ENCODE results near the gene PVR.
"Not testable (repeated sequence)": the region's sequence is repeated elsewhere in the genome, so short reads cannot be mapped to it uniquely, and the experiment has no call there.

PVR gene, protein sequence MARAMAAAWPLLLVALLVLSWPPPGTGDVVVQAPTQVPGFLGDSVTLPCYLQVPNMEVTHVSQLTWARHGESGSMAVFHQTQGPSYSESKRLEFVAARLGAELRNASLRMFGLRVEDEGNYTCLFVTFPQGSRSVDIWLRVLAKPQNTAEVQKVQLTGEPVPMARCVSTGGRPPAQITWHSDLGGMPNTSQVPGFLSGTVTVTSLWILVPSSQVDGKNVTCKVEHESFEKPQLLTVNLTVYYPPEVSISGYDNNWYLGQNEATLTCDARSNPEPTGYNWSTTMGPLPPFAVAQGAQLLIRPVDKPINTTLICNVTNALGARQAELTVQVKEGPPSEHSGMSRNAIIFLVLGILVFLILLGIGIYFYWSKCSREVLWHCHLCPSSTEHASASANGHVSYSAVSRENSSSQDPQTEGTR

DNA sequence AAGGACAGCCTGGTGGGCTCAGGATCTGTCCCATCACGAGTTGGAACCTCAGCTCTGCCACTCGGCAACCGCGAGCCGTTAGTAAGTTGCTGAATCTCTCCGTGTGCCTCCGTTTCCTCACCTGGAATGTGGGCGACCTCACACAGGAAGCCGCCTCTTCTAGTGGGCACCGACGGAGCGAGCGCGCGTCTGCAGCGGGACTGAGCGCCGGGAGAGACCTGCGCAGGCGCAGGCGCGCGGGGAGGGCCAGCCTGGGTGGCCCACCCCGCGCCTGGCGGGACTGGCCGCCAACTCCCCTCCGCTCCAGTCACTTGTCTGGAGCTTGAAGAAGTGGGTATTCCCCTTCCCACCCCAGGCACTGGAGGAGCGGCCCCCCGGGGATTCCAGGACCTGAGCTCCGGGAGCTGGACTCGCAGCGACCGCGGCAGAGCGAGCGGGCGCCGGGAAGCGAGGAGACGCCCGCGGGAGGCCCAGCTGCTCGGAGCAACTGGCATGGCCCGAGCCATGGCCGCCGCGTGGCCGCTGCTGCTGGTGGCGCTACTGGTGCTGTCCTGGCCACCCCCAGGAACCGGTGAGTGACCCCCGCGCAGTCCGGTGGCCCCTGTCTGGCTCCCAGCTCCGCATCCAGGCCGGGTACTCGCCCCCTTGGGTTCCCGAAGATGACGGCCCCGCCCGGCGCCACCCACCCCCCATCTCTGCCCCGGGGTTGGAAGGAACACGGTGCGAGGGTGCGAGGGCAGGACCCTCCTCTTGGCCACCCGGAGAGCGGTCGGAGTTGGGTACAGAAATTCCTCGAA is at the start of gene PVR:
TSS of gene PVR (plus strand) at position 306 of the 797 bp plus-strand sequence. CDS start at position 493, 187 bp downstream.
- no peak for DNase-seq (ENCODE audit: low read depth)

DNA sequence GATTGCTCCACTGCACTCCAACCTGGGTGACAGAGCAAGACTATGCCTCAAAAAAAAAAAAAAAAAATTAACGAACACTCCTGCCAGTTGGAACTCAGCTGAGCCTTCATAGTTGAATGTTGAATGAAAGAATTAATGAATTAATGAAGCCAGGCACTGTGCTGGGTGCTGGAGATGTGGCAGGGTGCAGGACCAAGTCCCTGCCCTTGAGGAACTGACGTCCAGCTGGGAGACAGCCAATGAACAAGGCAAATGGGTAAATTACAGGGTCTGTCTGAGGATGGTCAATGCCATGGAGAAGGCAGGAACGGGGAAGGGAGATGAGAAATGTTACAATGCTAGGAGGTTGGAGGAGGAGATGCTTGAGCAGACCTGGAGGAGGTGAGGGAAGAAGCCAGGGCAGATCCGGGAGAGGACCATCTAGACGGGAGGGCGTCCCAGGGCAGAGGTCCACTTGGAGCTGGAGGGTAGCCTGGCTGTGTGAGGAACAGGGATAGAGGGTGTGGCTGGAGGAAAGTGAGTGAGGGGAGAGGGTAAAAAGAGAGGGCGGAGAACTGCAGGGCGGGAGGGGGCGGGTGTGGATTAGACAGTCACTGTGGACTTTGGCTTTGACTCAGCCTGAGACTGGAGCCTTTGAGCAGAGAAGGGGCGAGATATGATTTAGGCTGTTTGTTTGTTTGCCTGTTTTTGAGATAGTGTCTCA is 47.1 kb upstream of the PVR start:
- no peak for DNase-seq (ENCODE audit: low read depth)

DNA sequence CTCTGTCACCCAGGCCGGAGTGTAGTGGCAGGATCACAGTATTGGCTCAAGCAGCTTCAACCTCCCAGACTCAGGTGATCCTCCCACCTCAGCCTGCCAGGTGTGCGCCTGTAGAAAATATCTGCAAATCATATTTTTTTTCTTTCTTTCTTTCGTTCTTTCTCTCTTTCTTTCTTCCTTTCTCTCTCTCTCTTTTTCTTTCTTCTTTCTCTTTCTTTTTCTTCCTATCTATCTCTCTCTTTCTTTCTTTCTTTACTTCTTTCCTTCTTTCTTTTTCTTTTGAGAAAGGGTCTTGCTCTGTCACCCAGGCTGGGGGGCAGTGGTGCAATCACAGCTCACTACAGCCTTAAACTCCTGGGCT is 46.6 kb upstream of the PVR start:
- DNase-seq (ENCODE audit: low read depth) = no peak

DNA sequence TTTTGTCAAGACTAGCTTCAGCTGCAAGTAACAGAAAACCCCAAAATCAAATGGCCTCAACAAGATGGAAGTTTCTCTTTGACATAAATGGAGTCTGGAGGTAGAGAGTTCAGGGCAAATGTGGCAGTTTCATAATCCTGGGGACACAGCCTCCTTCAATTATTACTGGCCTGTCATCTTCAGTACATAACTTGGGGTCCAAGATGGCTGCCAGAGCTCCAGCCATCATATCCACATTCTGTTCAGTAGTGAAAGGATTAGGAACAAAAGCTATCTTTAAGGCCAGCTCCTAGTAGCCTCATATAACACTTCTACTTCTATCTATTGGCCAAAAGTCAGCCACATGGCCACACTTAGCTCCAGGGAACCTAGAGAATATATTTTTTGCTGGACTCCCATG is 45.4 kb upstream of the PVR start:
- DNase-seq (ENCODE audit: low read depth) = no peak

DNA sequence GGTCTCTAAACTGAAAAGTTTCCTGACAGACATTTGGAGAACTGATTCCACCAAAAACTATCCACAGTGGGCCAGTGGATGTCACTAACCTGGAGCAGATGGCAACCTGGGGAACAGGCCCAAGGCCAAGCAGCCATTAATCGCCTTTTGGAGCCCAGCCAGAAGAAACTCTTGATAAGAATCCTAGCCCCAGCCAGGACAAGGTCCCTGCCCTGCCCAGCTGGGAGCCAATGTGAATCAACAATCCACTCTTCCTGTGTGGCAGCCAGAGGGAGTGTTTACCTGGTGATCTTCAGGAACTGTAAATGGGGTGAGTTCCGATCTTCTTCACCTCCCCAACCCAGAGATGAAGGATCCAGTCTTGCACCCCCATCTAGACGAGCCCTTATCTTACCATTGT is 44.8 kb upstream of the PVR start:
- no peak for DNase-seq (ENCODE audit: low read depth)

DNA sequence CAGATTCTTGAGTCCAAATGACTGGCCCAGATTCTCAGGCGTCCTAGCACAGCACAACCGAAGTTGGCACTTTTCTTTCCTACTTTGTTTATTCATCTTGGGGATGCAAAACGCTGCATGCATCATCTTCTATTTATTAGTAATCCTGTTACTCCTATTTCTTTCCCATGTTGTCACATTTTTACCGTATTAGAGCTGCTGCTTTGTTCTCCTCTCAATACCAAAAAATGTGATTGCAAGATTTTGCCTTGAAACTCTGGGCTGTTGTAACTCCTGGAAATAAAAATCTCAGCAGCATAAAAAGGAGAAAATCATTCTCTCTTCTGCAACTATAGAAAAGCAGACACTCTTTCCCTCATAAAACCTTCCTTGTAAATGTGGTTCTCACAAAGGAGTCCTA is 43.2 kb upstream of the PVR start:
- DNase-seq (ENCODE audit: low read depth) = no peak

DNA sequence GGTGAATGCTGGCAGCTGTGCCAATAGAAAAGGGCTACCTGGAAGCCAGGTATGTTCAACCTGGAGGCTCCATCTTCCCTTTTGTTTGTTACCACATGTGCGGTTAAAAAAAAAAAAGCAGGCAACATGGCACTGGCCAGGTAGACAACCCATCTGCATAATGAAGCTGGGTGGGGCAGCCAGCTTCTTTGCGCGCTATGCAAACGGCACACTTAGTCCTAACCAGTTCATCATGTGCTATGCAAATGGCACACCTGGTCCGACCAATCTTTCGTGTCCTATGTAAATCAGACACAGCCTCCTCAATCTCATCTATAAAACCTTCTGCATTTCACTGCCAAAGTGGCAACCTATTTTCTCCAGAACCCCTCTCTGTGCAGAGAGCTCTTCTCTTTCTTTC is 41.6 kb upstream of the PVR start:
- DNase-seq (ENCODE audit: low read depth) = no peak

DNA sequence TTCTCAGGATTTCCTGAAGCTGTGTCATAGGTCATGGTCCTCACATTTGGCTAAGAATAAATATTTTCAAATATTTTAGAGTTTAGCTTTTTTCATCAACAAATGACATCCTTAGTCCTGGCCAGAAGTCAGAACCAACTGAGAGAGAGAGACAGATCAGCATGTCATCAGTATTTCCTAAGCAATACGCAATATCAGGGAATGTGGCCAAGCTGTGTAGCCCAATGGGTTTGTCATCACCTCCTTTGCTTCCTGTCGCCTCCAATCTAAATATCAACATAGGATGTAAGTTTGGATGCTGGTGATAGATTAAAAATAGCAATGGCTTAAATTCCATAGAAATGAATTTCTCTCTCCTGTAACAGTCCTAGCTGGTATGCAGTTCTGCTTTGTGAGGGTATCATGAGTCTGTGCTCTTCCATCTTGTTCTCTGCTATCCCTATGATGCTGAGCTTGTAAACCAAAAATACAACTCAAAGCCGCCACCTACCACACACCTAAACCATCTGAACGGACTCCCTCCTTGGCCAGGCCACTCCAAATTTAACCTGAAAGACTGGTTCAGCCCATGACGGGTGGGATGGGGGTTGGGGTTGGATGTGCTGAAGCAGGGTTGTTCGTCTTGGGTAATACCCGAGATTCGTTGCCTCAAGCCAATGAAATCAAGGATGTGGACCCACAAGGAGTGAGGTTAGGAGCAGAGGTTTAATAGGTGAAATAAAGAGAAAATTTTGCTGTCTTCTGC is 40.3 kb upstream of the PVR start:
- DNase-seq (ENCODE audit: low read depth) = no peak

DNA sequence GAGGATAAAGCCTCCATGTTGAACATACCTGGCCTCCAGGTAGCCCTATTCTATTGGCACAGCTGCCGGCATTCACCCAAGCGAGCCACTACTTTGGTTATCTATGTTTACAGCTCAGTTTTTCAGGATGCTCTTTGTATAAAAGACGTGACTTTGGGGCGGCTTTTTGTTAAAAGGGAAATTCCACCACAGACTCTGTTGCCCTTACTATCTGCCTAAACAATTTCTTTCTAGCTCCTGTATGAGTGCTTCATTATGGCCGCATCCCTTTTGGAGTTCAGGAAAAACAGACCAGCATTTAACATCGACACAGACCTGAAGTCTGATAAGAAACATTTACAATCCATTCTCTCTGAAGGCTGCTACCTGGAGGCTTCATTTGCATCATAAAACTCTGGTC is 39.5 kb upstream of the PVR start:
- no peak for DNase-seq (ENCODE audit: low read depth)

DNA sequence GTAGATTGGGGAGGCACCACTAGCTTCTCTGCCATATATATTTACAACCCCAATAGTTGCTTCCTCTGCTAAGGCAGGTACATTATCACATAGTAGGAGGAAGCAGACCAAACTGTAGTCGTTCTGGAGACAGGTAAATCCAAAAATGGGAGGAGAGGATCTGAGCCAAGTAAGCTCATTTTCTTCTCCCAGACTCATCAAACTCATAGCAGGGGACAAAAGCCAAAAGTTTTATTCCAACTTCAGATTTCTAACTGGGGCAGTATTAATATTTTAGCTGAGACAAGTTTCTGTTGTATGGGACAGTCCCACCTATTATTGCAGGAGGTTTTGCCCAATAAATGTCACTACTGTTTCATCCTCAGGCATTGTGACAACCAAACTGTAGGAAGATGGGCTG is 38.2 kb upstream of the PVR start:
- no peak for DNase-seq (ENCODE audit: low read depth)

DNA sequence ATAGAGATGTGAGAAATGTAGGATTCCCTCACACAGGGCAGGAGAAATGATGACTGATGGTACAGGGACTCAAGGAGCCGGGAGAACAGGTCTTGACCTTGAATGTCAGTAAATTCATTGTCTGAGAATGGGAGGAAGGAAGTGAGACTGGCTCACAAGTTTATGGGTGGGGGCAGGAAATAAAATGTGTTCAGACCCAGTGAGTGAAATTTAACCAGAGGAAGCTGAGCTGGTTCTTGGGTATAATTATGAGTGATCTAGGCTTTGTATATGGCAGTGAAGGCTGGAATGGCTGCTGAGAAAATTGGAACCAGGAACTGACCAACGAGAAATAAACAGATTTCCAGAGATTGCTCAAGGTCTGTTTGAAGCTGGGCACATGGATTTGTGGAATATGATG is 36.7 kb upstream of the PVR start:
- no peak for DNase-seq (ENCODE audit: low read depth)

DNA sequence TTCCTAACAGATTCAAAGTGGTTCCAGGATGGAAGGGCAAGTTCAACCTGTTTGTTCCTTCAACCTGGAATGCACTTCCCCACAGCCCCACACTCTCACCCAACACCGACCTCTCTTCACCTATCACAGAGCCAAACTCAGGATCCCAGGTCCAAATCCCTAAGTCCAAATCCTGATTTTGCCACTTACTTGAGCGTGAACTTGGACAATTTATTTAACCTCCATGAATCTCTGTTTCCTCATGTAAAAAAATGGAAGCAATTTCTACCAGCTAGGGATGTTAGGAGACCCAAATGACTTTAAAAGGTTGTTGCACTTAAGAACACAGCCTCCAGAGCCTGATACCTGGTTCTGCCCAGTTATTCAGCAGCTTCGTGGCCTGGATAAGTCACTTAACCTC is 35.8 kb upstream of the PVR start:
- no peak for DNase-seq (ENCODE audit: low read depth)

DNA sequence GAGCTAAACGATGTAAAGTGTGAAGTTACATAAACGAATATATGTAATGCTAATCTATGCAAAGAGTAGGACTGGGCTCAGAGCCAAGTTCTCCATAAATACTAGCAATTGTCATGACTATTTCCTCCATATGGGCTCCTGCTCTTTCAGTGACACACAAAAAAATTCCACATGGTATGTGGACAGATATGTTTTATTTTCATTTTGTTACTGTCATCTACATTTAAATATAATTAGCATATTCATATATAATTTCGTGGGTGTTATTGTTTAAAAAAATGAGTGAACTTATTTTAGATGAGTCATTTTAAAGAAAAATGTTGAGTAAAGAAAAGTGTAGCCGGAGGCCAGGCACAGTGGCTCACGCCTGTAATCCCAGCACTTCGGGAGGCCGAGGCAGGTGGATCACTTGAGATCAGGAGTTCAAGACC is 35.3 kb upstream of the PVR start:
- no peak for DNase-seq (ENCODE audit: low read depth)

DNA sequence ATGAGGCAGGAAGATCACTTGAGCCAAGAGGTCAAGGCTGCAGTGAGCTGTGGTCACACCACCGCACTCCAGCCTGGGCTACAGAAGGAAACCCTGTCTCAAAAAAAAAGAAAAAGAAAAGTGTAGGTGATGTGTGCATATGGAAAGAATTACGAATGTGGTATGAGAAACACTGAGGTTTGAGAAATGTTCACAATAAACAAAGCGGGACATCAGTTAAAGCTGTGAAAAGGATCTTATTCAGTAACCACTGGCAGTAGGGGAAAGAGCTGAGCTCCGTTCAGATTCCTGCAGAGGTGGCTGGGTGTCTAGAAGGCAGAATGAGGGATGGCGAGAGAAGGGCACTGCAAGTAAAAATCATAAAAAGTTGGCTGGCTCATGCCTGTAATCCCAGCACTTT is 34.5 kb upstream of the PVR start:
- DNase-seq (ENCODE audit: low read depth) = no peak

DNA sequence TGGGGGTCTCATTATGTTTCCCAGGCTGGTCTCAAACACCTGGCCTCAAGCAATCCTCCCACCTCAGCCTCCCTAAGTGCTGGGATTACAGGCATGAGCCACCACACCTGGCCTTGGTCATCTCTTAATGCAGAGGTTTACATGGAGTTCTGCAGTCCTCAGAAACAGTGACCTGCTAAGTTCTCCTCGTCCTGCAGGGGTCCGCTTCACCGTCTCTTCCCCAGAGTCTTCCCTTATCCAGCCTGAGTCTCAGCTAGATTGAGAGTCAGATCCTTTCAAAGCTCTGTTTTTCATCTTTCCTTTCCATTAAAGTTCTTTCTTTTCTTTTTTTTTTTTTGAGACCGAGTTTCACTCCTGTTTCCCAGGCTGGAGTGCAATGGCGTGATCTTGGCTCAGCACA is 33.2 kb upstream of the PVR start:
- not testable (repeated sequence) for DNase-seq (ENCODE audit: low read depth)

DNA sequence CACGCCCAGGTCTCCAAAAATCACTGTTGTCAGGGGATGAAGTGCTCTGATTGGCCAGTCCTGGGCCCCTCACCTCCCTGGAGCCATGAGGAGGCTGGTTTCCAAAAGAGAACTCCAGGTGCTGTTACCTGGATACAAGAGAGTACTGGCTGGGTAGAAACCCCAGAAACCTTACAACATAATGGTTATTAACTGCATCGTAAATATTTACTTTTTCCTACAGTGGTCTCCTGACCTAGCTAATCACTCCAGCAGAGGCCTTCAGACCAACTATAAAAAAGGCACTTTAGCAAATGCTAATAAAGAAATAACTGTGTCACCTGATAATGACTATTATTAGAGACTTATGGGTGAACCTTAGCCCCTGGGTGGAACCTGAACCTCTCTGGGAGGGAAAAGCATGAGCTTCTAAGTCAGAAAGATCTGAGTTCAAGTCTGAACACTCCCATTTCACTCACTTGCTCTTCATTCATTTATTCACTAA is 31.9 kb upstream of the PVR start:
- DNase-seq (ENCODE audit: low read depth) = no peak

DNA sequence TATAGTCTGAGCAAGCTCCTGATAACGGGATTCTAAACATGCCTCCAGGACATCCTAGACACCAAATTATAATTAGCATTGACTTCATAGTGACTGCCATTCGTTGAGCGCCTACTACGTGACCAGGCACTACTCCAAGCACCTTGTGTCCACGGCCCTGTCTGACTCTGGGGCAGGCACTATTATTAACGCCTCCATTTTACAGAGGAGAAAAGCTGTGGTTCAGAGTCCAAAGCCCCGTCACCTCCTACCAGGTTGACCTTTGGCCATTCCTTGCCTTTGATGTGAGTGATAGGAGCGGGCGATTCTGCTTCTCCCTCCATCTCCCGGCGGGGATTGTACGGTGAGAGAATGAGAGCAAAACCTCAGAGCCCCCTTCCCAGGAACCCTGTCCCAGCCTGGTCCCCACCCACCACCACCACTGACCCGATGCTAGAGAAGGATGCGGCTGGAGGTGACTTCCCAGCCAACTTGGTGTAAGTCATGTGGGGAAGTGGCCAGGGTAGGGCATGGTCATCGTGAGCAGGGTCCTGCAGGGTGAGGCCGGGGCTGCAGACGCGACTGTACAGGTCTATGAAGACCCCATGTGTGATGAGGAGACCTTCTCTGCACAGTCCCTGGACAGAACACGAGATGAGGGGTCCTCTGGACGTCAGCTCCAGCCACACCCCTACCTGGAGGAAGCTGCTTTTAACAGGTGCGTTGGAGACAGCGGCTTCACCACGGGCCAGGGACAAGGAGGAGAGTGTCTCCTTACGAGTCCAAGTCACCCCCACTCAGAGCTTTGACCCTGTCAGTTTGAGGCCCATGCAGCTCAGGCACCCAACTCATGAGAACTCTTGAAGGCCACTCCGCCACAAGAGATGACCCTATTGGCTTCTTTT is 30.2 kb upstream of the PVR start, which contains the start of gene IGSF23:
TSS of gene IGSF23 (plus strand) at position 269 of the 884 bp plus-strand sequence. CDS start at position 352, 83 bp downstream.
- DNase-seq (ENCODE audit: low read depth) = no peak

DNA sequence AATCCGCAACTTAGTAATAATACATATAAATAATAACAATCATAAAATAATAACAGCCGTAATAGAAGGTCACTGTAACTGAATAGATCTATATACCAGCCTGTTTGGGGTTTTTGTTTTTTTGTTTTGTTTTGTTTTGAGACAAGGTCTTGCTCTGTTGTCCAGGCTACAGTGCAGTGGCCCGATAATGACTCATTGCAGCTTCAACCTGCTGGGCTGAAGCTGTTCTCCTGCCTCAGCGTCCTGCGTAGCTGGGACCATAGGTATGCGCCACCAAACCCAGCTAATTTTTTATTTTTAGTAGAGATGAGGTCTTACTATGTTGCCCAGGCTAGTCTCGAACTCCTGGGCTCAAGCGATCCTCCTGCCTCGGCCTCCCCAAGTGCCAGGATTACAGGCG is 29.4 kb upstream of the PVR start:
- DNase-seq (ENCODE audit: low read depth) = no peak

DNA sequence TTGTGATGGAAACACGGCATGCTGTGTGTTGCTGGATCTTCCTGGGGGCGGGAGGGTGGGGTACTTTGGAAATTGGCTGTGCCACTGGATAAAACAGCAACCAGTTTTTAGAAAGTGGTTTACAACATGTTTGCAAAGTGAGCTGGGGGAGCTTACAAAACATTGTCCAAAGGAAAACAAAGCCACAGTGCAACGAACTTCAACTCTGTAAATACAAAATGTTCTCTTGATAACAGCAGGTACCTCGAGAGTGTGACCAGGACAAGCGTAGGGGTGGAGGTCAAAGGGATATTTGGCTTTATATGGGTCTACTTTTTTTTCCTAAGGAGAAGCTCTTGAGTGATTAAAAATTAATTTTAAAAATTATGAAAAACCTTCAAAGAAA is 27.9 kb upstream of the PVR start:
- no peak for DNase-seq (ENCODE audit: low read depth)

DNA sequence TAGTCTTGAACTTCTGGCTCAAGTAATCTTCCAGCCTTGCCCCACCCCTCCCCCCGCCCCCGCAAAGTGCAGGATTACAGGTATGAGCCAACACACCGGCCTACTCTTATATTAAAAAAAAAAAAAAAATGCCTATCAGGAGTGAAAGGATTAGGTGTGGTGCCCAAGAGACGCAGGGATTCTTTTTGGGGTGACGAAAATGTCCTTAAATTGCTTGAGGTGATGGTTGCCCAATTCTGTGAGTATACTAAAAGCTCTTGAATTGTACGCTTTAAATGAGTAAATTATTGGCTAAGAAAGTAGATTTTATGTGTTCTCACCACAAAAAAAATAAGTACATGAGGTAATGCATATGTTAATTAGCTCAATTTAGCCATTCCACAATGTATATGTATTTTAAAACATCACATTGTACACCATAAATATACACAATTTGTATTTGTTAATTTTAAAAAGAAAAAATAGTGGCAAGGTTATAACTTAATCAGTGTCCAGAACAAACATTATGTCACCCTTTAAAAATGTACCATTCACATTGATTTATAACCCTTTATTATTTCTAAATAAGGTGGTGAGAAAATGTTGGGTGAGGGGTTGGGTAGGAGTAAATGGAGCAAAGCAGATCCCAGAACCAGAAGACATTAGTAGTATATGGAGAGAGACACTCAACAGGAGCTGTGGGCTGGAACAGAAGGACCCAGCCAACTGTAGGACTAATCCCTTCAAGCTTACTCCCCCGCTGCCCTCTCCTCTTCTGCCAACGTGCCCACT is 26.4 kb upstream of the PVR start:
- DNase-seq (ENCODE audit: low read depth) = no peak
